ENCODE measurements around the gene PPP6R3.
"Not testable (repeated sequence)": the region's sequence is repeated elsewhere in the genome, so short reads cannot be mapped to it uniquely, and the experiment has no call there.

The PPP6R3 gene

GRCh38 chr11:68436162-68436888 lies 24.2 kb upstream of the PPP6R3 start:
- no peak for DNase-seq

- DNase-seq = no peak
Measured at GRCh38 chr11:68436985-68437926, 23.3 kb upstream of the PPP6R3 start.

- DNase-seq = no peak
Measured at GRCh38 chr11:68437927-68438657, 22.5 kb upstream of the PPP6R3 start.

GRCh38 chr11:68438658-68439259 lies 21.8 kb upstream of the PPP6R3 start:
- DNase-seq = no peak

GRCh38 chr11:68439355-68440065 lies 21.0 kb upstream of the PPP6R3 start:
- DNase-seq = no peak

GRCh38 chr11:68440224-68440623 lies 20.3 kb upstream of the PPP6R3 start:
- DNase-seq = no peak

GRCh38 chr11:68441466-68442230 lies 18.9 kb upstream of the PPP6R3 start:
- DNase-seq = no peak

- DNase-seq = no peak
Measured at GRCh38 chr11:68442433-68442832, 18.1 kb upstream of the PPP6R3 start.

- DNase-seq = no peak
Measured at GRCh38 chr11:68444566-68444965, 16.0 kb upstream of the PPP6R3 start.

GRCh38 chr11:68445531-68446035 lies 15.0 kb upstream of the PPP6R3 start:
- DNase-seq = no peak

- DNase-seq = no peak
Measured at GRCh38 chr11:68446046-68446725, 14.4 kb upstream of the PPP6R3 start.

GRCh38 chr11:68447015-68447801 lies 13.3 kb upstream of the PPP6R3 start:
- DNase-seq = peak; percentile 86

- not testable (repeated sequence) for DNase-seq
Measured at GRCh38 chr11:68447914-68448313, 12.6 kb upstream of the PPP6R3 start.

GRCh38 chr11:68448604-68449011 lies 11.9 kb upstream of the PPP6R3 start:
- no peak for DNase-seq

- DNase-seq = no peak
Measured at GRCh38 chr11:68449951-68450350, 10.6 kb upstream of the PPP6R3 start.

GRCh38 chr11:68450711-68451110 lies 9.8 kb upstream of the PPP6R3 start:
- DNase-seq = no peak

- DNase-seq = no peak
Measured at GRCh38 chr11:68454767-68455166, 5.8 kb upstream of the PPP6R3 start.

GRCh38 chr11:68455485-68455884 lies 5.1 kb upstream of the PPP6R3 start:
- DNase-seq = no peak

- DNase-seq = no peak
Measured at GRCh38 chr11:68457216-68457897, 3.2 kb upstream of the PPP6R3 start.
